GM18508 (cell line): ENCODE results near the gene SGPP2.

ENCODE experiments used
- ATAC-seq: cut with Tn5 transposase; IDR thresholded peaks from one replicate; pipeline ENCODE4 v1.9.1; 2021; ENCODE audit warnings: moderate number of reproducible peaks; ENCODE audit not compliant: insufficient read depth, unreplicated experiment

Gene SGPP2

GRCh38 chr2:222518570-222519381 is 94.4 kb downstream of the SGPP2 start:
- ATAC-seq, result no peak

- ATAC-seq, result peak; percentile 46
Measured at GRCh38 chr2:222521099-222521498, 96.8 kb downstream of the SGPP2 start.

- no peak for ATAC-seq
Measured at GRCh38 chr2:222522082-222522481, 97.7 kb downstream of the SGPP2 start.

GRCh38 chr2:222523783-222524544 is 99.6 kb downstream of the SGPP2 start:
- ATAC-seq, result peak; percentile 63

GRCh38 chr2:222525811-222526210 is 101.5 kb downstream of the SGPP2 start:
- no peak for ATAC-seq

GRCh38 chr2:222526480-222527277 is 102.3 kb downstream of the SGPP2 start:
- no peak for ATAC-seq

GRCh38 chr2:222532315-222532714 is 108.0 kb downstream of the SGPP2 start:
- no peak for ATAC-seq

- no peak for ATAC-seq
Measured at GRCh38 chr2:222535477-222535876, 111.1 kb downstream of the SGPP2 start.

- ATAC-seq, result no peak
Measured at GRCh38 chr2:222538535-222538934, 114.2 kb downstream of the SGPP2 start.

- ATAC-seq, result no peak
Measured at GRCh38 chr2:222544661-222545060, 120.3 kb downstream of the SGPP2 start.

GRCh38 chr2:222545823-222546795 is 121.8 kb downstream of the SGPP2 start:
- ATAC-seq, result no peak

GRCh38 chr2:222547083-222547482 is 122.7 kb downstream of the SGPP2 start:
- ATAC-seq, result no peak

GRCh38 chr2:222548992-222549391 is 124.6 kb downstream of the SGPP2 start:
- ATAC-seq, result no peak

- no peak for ATAC-seq
Measured at GRCh38 chr2:222554517-222554916, 130.2 kb downstream of the SGPP2 start.

- ATAC-seq, result no peak
Measured at GRCh38 chr2:222561151-222561550, 136.8 kb downstream of the SGPP2 start.

- ATAC-seq, result peak; percentile 52
Measured at GRCh38 chr2:222561817-222562645, 137.7 kb downstream of the SGPP2 start.

GRCh38 chr2:222563106-222563718 is 138.9 kb downstream of the SGPP2 start:
- ATAC-seq, result no peak

- no peak for ATAC-seq
Measured at GRCh38 chr2:222563936-222564335, 139.6 kb downstream of the SGPP2 start.
